Esophagus squamous epithelium (tissue), 4 donors: ENCODE results near the gene ALG1L2.
"Not testable (repeated sequence)": the region's sequence is repeated elsewhere in the genome, so short reads cannot be mapped to it uniquely, and the experiment has no call there.

Experiments
- POLR2A ChIP-seq, 4 donors: fragments of 450-650 bp; IDR thresholded peaks; one replicate each; pipeline ENCODE4 v1.6.1; 2017; ENCODE audit warnings: antibody characterized with exemption in 4 of 4, mild to moderate bottlenecking in 4 of 4, moderate library complexity in 3 of 4
- TF ChIP-seq, protein P1 (sequence below), 6 experiments: fragments of 450-650 bp in 4 of 6; fragments of 200-600 bp in 2 of 6; sonication (generic) in 2 of 6; IDR thresholded peaks; one replicate each; pipeline ENCODE4 v1.5.1; 2016 to 2019; ENCODE audit warnings: antibody characterized with exemption in 6 of 6, mild to moderate bottlenecking in 4 of 6, moderate library complexity in 4 of 6

DNA sequence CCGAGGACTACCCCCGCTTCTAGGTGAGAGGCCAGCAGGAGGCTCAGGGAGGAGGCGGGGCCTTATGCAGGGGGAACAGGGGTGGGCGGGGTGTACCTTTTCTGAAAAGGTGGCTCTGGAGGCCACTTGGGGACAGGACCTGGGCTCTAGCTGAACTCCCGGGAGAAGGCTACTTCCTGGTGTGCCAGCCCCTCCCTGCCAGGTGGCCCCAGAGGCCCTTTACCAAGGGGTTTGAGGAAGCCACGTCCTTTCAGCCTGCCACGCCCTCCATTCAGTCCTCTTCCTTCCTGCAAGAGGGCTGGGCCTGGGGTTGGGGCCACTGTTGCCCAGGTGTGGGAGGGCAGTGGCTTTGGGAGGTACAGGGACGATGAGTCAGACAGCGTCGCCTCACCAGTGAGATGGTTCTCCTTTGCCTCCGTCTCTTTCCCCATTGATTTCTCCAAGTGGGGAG lies 12.9 kb downstream of the ALG1L2 start:
- TF ChIP-seq, protein P1, sequence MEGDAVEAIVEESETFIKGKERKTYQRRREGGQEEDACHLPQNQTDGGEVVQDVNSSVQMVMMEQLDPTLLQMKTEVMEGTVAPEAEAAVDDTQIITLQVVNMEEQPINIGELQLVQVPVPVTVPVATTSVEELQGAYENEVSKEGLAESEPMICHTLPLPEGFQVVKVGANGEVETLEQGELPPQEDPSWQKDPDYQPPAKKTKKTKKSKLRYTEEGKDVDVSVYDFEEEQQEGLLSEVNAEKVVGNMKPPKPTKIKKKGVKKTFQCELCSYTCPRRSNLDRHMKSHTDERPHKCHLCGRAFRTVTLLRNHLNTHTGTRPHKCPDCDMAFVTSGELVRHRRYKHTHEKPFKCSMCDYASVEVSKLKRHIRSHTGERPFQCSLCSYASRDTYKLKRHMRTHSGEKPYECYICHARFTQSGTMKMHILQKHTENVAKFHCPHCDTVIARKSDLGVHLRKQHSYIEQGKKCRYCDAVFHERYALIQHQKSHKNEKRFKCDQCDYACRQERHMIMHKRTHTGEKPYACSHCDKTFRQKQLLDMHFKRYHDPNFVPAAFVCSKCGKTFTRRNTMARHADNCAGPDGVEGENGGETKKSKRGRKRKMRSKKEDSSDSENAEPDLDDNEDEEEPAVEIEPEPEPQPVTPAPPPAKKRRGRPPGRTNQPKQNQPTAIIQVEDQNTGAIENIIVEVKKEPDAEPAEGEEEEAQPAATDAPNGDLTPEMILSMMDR (IDR thresholded peaks at IDR 0.05), result not testable (repeated sequence)
- peak in 1 of 4 donors; percentile 34 for TF ChIP-seq POLR2A (IDR thresholded peaks at IDR 0.05)
